HepG2 (cell line): ENCODE measurements around the gene CLIC4. TPM values are rescaled to one million over a fixed set of nuclear protein-coding genes. Genes with fewer than 3 reads are reported as not detected.

ENCODE experiments used
- ATAC-seq: fragments of 200-7000 bp; cut with Tn5 transposase; 3 replicates; pipeline ENCODE4 v1.9.1; 2020; ENCODE audit warnings: mild to moderate bottlenecking, moderate library complexity
- BruUV-seq: library from RNA; stranded (reverse); fragments of 400-500 nt; replicated peaks from 2 replicates; lab custom pipeline; 2021; lab: Mats Ljungman, UMichigan
- CTCF ChIA-PET: fragments of 300-600 bp; formaldehyde crosslinking; extraction: SDS; loops from one replicate; lab custom pipeline; 2021; ENCODE audit warnings: low total read pairs, inconsistent platforms, low intra/inter-chr PET ratio; lab: Yijun Ruan, JAX
- POLR2A ChIA-PET: fragments of 350-600 bp; sonication (Branson Sonifier 250); formaldehyde crosslinking; loops from one replicate; lab custom pipeline; 2020; ENCODE audit warnings: antibody characterized with exemption, inconsistent platforms; lab: Yijun Ruan, JAX
- DNase-seq: peaks from one replicate; pipeline ENCODE4 v3.0.0-alpha.2; 2015; ENCODE audit warnings: low spot score
- FAIRE-seq: peaks from 3 replicates; lab custom pipeline; 2011; peaks lifted over from hg19 to GRCh38; lab: Jason Lieb, UNC
- H2AFZ ChIP-seq: one replicate; pipeline ENCODE4 v1.6.1; 2011; ENCODE audit warnings: low read length, inconsistent platforms
- H3K27ac ChIP-seq: fragments of 300-600 bp; 3 replicates; pipeline ENCODE4 v1.8.0; 2011; ENCODE audit warnings: mixed run types, mild to moderate bottlenecking, mixed read lengths, low read length, inconsistent platforms; ENCODE audit not compliant: insufficient read depth; ENCODE audit errors: extremely low read length
- H3K27me3 ChIP-seq, 2 experiments: fragments of 200-600 bp in 1 of 2; 2 replicates in 1 of 2; 3 replicates in 1 of 2; pipeline versions ENCODE4 v1.6.0 to v1.8.0; 2011; ENCODE audit warnings: low read length in 2 of 2, mild to moderate bottlenecking in 2 of 2, moderate library complexity in 2 of 2, inconsistent platforms in 1 of 2; ENCODE audit not compliant: insufficient read depth in 2 of 2, control insufficient read depth in 1 of 2
- H3K36me3 ChIP-seq, 2 experiments: fragments of 200-600 bp in 1 of 2; replicated peaks in 1 of 2; 2 replicates in 1 of 2; 3 replicates in 1 of 2; pipeline versions ENCODE4 v1.5.1 to v1.8.0; 2011; ENCODE audit warnings: low read length in 2 of 2, inconsistent platforms in 1 of 2; ENCODE audit not compliant: insufficient read depth in 2 of 2, control insufficient read depth in 1 of 2
- H3K4me1 ChIP-seq: 2 replicates; pipeline ENCODE4 v1.5.1; 2012; ENCODE audit warnings: low read length, inconsistent platforms; ENCODE audit not compliant: insufficient read depth
- H3K4me2 ChIP-seq: 2 replicates; pipeline ENCODE4 v1.6.0; 2011; ENCODE audit warnings: low read depth, low read length, inconsistent platforms
- H3K4me3 ChIP-seq, 3 experiments: fragments of 200-600 bp in 1 of 3; sonication (generic), shearing (Covaris generic) in 1 of 3; replicated peaks in 1 of 3; 2 replicates each; pipeline ENCODE4 v1.5.1; 2011 to 2016; ENCODE audit warnings: low read length in 3 of 3, inconsistent platforms in 2 of 3, low read depth in 2 of 3, mild to moderate bottlenecking in 2 of 3, control low read depth in 1 of 3, mixed read lengths in 1 of 3; ENCODE audit not compliant: insufficient read depth in 1 of 3
- H3K79me2 ChIP-seq: one replicate; pipeline ENCODE4 v1.6.1; 2011; ENCODE audit warnings: low read length, inconsistent platforms; ENCODE audit not compliant: insufficient read depth
- H3K9ac ChIP-seq: 2 replicates; pipeline ENCODE4 v1.6.0; 2011; ENCODE audit warnings: mild to moderate bottlenecking, low read depth, low read length, inconsistent platforms; ENCODE audit not compliant: insufficient read depth
- H3K9me3 ChIP-seq: 2 replicates; pipeline ENCODE4 v1.5.1; 2012; ENCODE audit warnings: mild to moderate bottlenecking, low read length
- H4K20me1 ChIP-seq: 2 replicates; pipeline ENCODE4 v1.6.0; 2011; ENCODE audit warnings: inconsistent platforms, mild to moderate bottlenecking, low read length, moderate library complexity; ENCODE audit not compliant: insufficient read depth
- PRPF4 ChIP-seq: fragments of 200-400 bp; formaldehyde crosslinking; IDR thresholded peaks from 2 replicates; pipeline ENCODE4 v1.6.1; 2016; ENCODE audit warnings: low read length, low read depth; ENCODE audit not compliant: poor library complexity, severe bottlenecking
- TMF1 ChIP-seq: sonication (generic); formaldehyde crosslinking; IDR thresholded peaks from 2 replicates; pipeline ENCODE4 v1.8.1; 2022; ENCODE audit warnings: low read depth, missing genetic modification reagents
- TP53 ChIP-seq: sonication (generic); formaldehyde crosslinking; conservative IDR thresholded peaks from 2 replicates; pipeline ENCODE4 v1.4.0; 2020; ENCODE audit warnings: missing genetic modification reagents
- ZBTB38 ChIP-seq: sonication (generic); formaldehyde crosslinking; IDR thresholded peaks from 2 replicates; pipeline ENCODE4 v1.5.1; 2020; ENCODE audit warnings: mild to moderate bottlenecking, missing genetic modification reagents
- ZNF17 ChIP-seq: sonication (generic); formaldehyde crosslinking; IDR thresholded peaks from 2 replicates; pipeline ENCODE4 v1.5.0; 2020; ENCODE audit warnings: mild to moderate bottlenecking, missing genetic modification reagents
- ZNF225 ChIP-seq: sonication (generic); formaldehyde crosslinking; IDR thresholded peaks from 2 replicates; pipeline ENCODE4 v1.4.0; 2020; ENCODE audit warnings: mild to moderate bottlenecking, missing genetic modification reagents
- ZNF644 ChIP-seq: IDR thresholded peaks from 2 replicates; pipeline ENCODE4 v1.6.1; 2016; ENCODE audit warnings: low read depth
- ZNF83 ChIP-seq: sonication (generic); formaldehyde crosslinking; IDR thresholded peaks from 2 replicates; pipeline ENCODE4 v1.4.0; 2020; ENCODE audit warnings: missing genetic modification reagents, mild to moderate bottlenecking, borderline replicate concordance
- WGBS: methylation state at CpG from one replicate; pipeline ENCODE4 v1.1.6; 2017; ENCODE audit warnings: low lambda C conversion rate; 5-methylcytosine and 5-hydroxymethylcytosine counted together
- in situ Hi-C: cut with HindIII; loops from 2 replicates; pipeline ENCODE4 v1.10.0; 2017; ENCODE audit warnings: low pct_unique_long_range_greater_than_20kb; ENCODE audit not compliant: extremely low pct_ligation_motif_present
- intact Hi-C: fragments of 100-400 bp; cut with micrococcal nuclease; formaldehyde crosslinking; loops from one replicate; pipeline ENCODE4 v1.10.0; 2022; ENCODE audit not compliant: unreplicated experiment
- polyA plus RNA-seq, 8 experiments: library from polyadenylated mRNA; depleted of rRNA in 3 of 8; stranded (reverse) in 7 of 8; unstranded in 1 of 8; fragments of >200 nt; fragmentation: Illumina TruSeq in 4 of 8; extraction: Trizol in 4 of 8; gene quantifications; 2 replicates each; pipeline versions ENCODE4 v1.2.1 to v1.2.3, GENCODE V29; 2011 to 2016; ENCODE audit warnings: low read depth in 4 of 8, missing spikeins in 1 of 8, mixed read lengths in 1 of 8; ENCODE audit not compliant: insufficient read depth in 1 of 8
- total RNA-seq, 5 experiments: library from RNA; depleted of rRNA; stranded (reverse); fragments of >200 nt; fragmentation: Illumina TruSeq; extraction: Trizol; gene quantifications; 2 replicates each; pipeline ENCODE4 v1.2.3, GENCODE V29; 2016; ENCODE audit warnings: low read depth in 1 of 5
- TF ChIP-seq, protein P1 (sequence below): sonication (generic); formaldehyde crosslinking; IDR thresholded peaks from 2 replicates; pipeline ENCODE4 v1.4.0; 2020; ENCODE audit warnings: missing genetic modification reagents
- TF ChIP-seq, protein P2 (sequence below): sonication (generic); formaldehyde crosslinking; IDR thresholded peaks from 2 replicates; pipeline ENCODE4 v1.4.0; 2020; ENCODE audit warnings: low read depth, mild to moderate bottlenecking, missing genetic modification reagents
- TF ChIP-seq, protein P3 (sequence below): sonication (generic); formaldehyde crosslinking; IDR thresholded peaks from 2 replicates; pipeline ENCODE4 v1.8.1; 2022; ENCODE audit warnings: low read depth, mild to moderate bottlenecking, missing genetic modification reagents

CLIC4 gene
- total and polyA plus RNA-seq, 2 of the 13 experiments (the other 11 are each of a cell fraction or from before 2014, with no cell fraction given), result 23.3 to 77.4 TPM

- ChIA-PET POLR2A (interaction anchor here (1.5 kb wide), 1 partner anchor 45 kb away, joined by 4 read pairs; no protein-coding TSS in a partner anchor), CTCF (no interaction called here)
- Histone ChIP-seq H3K27ac (no peak overlapping the region), H3K4me2 (no peak overlapping the region), H3K27me3 (no peaks in the 10 kb centered on the region; a peak in 1 of 5 replicates), H3K9me3 (no peaks in the 10 kb centered on the region), H3K4me3 (no peak overlapping the region), H3K9ac (no peak overlapping the region), H4K20me1 (peaks cover 28% of the 10 kb centered on the region), H2AFZ (no peak overlapping the region), H3K36me3 (peaks cover 0 to 10% of the 10 kb centered on the region in 2 experiments; a peak in 1 of 5 replicates), H3K4me1 (peaks cover 76% of the 10 kb centered on the region), H3K79me2 (peaks cover 87% of the 10 kb centered on the region)
- DNase-seq (no peak), FAIRE-seq (no peak), ATAC-seq (no peak)
- WGBS, result 91% methylated on average over 6 of the region's 8 CpGs
- in situ Hi-C loops, result no loop called here
- no TSS peak for BruUV-seq
- no peak for TF ChIP-seq ZBTB38
- TF ChIP-seq, protein P1, sequence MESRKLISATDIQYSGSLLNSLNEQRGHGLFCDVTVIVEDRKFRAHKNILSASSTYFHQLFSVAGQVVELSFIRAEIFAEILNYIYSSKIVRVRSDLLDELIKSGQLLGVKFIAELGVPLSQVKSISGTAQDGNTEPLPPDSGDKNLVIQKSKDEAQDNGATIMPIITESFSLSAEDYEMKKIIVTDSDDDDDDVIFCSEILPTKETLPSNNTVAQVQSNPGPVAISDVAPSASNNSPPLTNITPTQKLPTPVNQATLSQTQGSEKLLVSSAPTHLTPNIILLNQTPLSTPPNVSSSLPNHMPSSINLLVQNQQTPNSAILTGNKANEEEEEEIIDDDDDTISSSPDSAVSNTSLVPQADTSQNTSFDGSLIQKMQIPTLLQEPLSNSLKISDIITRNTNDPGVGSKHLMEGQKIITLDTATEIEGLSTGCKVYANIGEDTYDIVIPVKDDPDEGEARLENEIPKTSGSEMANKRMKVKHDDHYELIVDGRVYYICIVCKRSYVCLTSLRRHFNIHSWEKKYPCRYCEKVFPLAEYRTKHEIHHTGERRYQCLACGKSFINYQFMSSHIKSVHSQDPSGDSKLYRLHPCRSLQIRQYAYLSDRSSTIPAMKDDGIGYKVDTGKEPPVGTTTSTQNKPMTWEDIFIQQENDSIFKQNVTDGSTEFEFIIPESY, result peak; percentile 29; the same call in 1 of the 2 replicates
- intact Hi-C loops, result loop anchor here (10.0 kb wide), 1 partner anchor 55 kb away; no protein-coding TSS in a partner anchor
These were observed 4.6 kb downstream of the CLIC4 start for GRCh38 chr1:24749886-24750285.

DNA sequence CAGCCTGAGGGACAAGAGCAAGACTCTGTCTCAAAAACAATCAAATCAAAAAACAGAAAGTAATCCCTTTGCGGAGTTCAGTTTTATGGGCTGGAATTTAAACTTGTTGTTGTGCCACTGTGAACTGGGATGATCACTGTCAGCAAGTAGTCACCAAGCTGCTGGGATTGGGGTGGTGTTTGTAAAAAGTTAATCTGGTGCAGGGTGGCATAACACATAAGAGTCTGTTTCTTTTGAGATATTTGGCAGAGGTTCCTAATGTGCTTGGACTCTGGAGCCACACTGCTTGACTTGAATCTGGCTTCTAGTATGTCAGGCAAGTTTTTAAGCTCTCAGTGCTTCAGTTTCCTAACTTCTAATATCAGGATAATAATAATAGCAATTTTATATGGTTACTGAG is 6.6 kb downstream of the CLIC4 start:
- ATAC-seq (no peak), DNase-seq (no peak), FAIRE-seq (no peak)
- CTCF ChIA-PET, result no interaction called here
- H3K4me3 ChIP-seq, result no peak overlapping the region
- H3K9ac ChIP-seq, result no peak overlapping the region
- WGBS, result 95% methylated on average over 1 of the region's 1 CpG
- intact Hi-C loops, result no loop called here
- H3K4me2 ChIP-seq, result no peak overlapping the region
- no peak overlapping the region for H3K27ac ChIP-seq
- H3K27me3 ChIP-seq, result no peaks in the 10 kb centered on the region
- H3K4me1 ChIP-seq, result peaks cover 74% of the 10 kb centered on the region
- H2AFZ ChIP-seq, result no peak overlapping the region
- H3K36me3 ChIP-seq, result peaks cover 0 to 10% of the 10 kb centered on the region in 2 experiments; a peak in 1 of 5 replicates
- BruUV-seq, result no TSS peak
- no peaks in the 10 kb centered on the region for H3K9me3 ChIP-seq
- POLR2A ChIA-PET, result interaction anchor here (1.5 to 2.0 kb wide), 2 partner anchors 27 to 47 kb away, joined by 6 read pairs; no protein-coding TSS in a partner anchor
- in situ Hi-C loops, result no loop called here
- H3K79me2 ChIP-seq, result peaks cover 81% of the 10 kb centered on the region
- peaks cover 28% of the 10 kb centered on the region for H4K20me1 ChIP-seq
- TF ChIP-seq ZNF83 (CRISPR knock-in tag) (no peak), TP53 (CRISPR knock-in tag) (no peak), ZNF225 (CRISPR knock-in tag) (no peak), ZNF644 (CRISPR knock-in tag) (no peak), PRPF4 (no peak), TMF1 (no peak), ZNF17 (no peak)
- TF ChIP-seq, protein P2, sequence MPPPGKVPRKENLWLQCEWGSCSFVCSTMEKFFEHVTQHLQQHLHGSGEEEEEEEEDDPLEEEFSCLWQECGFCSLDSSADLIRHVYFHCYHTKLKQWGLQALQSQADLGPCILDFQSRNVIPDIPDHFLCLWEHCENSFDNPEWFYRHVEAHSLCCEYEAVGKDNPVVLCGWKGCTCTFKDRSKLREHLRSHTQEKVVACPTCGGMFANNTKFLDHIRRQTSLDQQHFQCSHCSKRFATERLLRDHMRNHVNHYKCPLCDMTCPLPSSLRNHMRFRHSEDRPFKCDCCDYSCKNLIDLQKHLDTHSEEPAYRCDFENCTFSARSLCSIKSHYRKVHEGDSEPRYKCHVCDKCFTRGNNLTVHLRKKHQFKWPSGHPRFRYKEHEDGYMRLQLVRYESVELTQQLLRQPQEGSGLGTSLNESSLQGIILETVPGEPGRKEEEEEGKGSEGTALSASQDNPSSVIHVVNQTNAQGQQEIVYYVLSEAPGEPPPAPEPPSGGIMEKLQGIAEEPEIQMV (CRISPR knock-in tag), result no peak
- TF ChIP-seq, protein P3, sequence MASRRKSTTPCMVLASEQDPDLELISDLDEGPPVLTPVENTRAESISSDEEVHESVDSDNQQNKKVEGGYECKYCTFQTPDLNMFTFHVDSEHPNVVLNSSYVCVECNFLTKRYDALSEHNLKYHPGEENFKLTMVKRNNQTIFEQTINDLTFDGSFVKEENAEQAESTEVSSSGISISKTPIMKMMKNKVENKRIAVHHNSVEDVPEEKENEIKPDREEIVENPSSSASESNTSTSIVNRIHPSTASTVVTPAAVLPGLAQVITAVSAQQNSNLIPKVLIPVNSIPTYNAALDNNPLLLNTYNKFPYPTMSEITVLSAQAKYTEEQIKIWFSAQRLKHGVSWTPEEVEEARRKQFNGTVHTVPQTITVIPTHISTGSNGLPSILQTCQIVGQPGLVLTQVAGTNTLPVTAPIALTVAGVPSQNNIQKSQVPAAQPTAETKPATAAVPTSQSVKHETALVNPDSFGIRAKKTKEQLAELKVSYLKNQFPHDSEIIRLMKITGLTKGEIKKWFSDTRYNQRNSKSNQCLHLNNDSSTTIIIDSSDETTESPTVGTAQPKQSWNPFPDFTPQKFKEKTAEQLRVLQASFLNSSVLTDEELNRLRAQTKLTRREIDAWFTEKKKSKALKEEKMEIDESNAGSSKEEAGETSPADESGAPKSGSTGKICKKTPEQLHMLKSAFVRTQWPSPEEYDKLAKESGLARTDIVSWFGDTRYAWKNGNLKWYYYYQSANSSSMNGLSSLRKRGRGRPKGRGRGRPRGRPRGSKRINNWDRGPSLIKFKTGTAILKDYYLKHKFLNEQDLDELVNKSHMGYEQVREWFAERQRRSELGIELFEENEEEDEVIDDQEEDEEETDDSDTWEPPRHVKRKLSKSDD, result no peak
